ENCODE results near the gene SNPH.
"Not testable (repeated sequence)": the region's sequence is repeated elsewhere in the genome, so short reads cannot be mapped to it uniquely, and the experiment has no call there.

SNPH gene

GRCh38 chr20:1343446-1344124 is 77.5 kb downstream of the SNPH start:
- DNase-seq: not testable (repeated sequence)

- no peak for DNase-seq
Measured at GRCh38 chr20:1345030-1345755, 79.1 kb downstream of the SNPH start.

- DNase-seq: no peak
Measured at GRCh38 chr20:1345756-1346093, 79.6 kb downstream of the SNPH start.

GRCh38 chr20:1346315-1346969 is 80.3 kb downstream of the SNPH start:
- DNase-seq: no peak

- no peak for DNase-seq
Measured at GRCh38 chr20:1353956-1354355, 87.9 kb downstream of the SNPH start.

GRCh38 chr20:1357921-1358671 is 92.0 kb downstream of the SNPH start:
- DNase-seq: peak; percentile 43

Data from stimulated activated CD4-positive, alpha-beta T cell treated with anti-CD3 and anti-CD28 coated beads, Interleukin-1b, Interleukin-23, amount 100 ng/mL, for 48 hours (primary cell).